Measurements from ENCODE around the gene RAX2. TPM values are rescaled to one million over a fixed set of nuclear protein-coding genes. Genes with fewer than 3 reads are reported as not detected.

RAX2 gene
- total and polyA plus RNA-seq, 7 experiments from 2014 or later = not detected

GRCh38 chr19:3781603-3782002 is 9.6 kb upstream of the RAX2 start:
- ChIA-PET CTCF (no interaction called here), POLR2A (interaction anchor here (0.5 to 0.8 kb wide), 2 partner anchors 19 to 454 kb away, joined by 3 read pairs; partner anchors contain the start of gene MRPL54)
- Histone ChIP-seq H3K36me3 (ENCODE audit: control insufficient read depth in 2 of 3, insufficient read depth in 3 of 3, low read length in 3 of 3) (peaks cover 0 to 4% (median 0%) of the 10 kb centered on the region in 3 experiments), H3K9me3 (ENCODE audit: control insufficient read depth in 2 of 3, low read length in 3 of 3) (peaks cover 0 to 22% (median 11%) of the 10 kb centered on the region in 3 experiments), H3K27me3 (ENCODE audit: control insufficient read depth in 2 of 2, insufficient read depth in 2 of 2, low read length in 2 of 2) (no peaks in the 10 kb centered on the region), H3K4me3 (ENCODE audit: low read length) (no peak overlapping the region), H3K27ac (ENCODE audit: low read depth, low read length) (no peak overlapping the region), H3K4me1 (ENCODE audit: control insufficient read depth in 2 of 2, insufficient read depth in 2 of 2, low read length in 2 of 2) (no peaks in the 10 kb centered on the region)
- DNase-seq (no peak), ATAC-seq (no peak)
- peaks cover 5 to 21% (median 20%) of the 10 kb centered on the region in 5 donors for H3K36me3 Mint-ChIP-seq
- H3K27ac Mint-ChIP-seq = no peak overlapping the region
- intact Hi-C loops (cut with micrococcal nuclease) = loop anchor here in 1 of 2 donors (5.0 kb wide), 1 partner anchor 41 kb away; no protein-coding TSS in a partner anchor
- peaks cover 0 to 15% (median 6%) of the 10 kb centered on the region in 7 donors for H3K4me1 Mint-ChIP-seq
- H3K9me3 Mint-ChIP-seq = peaks cover 0 to 22% (median 15%) of the 10 kb centered on the region in 11 donors
- H3K27me3 Mint-ChIP-seq = peaks cover 0 to 13% (median 0%) of the 10 kb centered on the region in 5 donors
- H3K4me3 Mint-ChIP-seq = no peak overlapping the region

GRCh38 chr19:3780786-3781304 is 8.8 kb upstream of the RAX2 start:
- Mint-ChIP-seq H3K9me3 (peaks cover 0 to 22% (median 15%) of the 10 kb centered on the region in 11 donors), H3K27me3 (peaks cover 0 to 11% (median 0%) of the 10 kb centered on the region in 5 donors), H3K4me1 (peaks cover 0 to 13% (median 6%) of the 10 kb centered on the region in 7 donors), H3K36me3 (peaks cover 5 to 21% (median 21%) of the 10 kb centered on the region in 5 donors), H3K27ac (peak overlapping the region in 1 of 9 donors; percentile 57), H3K4me3 (no peak overlapping the region)
- Histone ChIP-seq H3K9me3 (ENCODE audit: control insufficient read depth in 2 of 3, low read length in 3 of 3) (peaks cover 0 to 22% (median 11%) of the 10 kb centered on the region in 3 experiments), H3K27ac (ENCODE audit: low read depth, low read length) (no peak overlapping the region), H3K4me1 (ENCODE audit: control insufficient read depth in 2 of 2, insufficient read depth in 2 of 2, low read length in 2 of 2) (no peaks in the 10 kb centered on the region), H3K27me3 (ENCODE audit: control insufficient read depth in 2 of 2, insufficient read depth in 2 of 2, low read length in 2 of 2) (no peaks in the 10 kb centered on the region), H3K36me3 (ENCODE audit: control insufficient read depth in 2 of 3, insufficient read depth in 3 of 3, low read length in 3 of 3) (peaks cover 0 to 4% (median 0%) of the 10 kb centered on the region in 3 experiments), H3K4me3 (ENCODE audit: low read length) (no peak overlapping the region)
- POLR2A ChIA-PET = interaction anchor here (0.8 kb wide), 1 partner anchor 19 kb away, joined by 3 read pairs; the partner anchor contains the start of gene MRPL54
- intact Hi-C loops (cut with micrococcal nuclease) = loop anchor here in 1 of 2 donors (5.0 kb wide), 1 partner anchor 41 kb away; no protein-coding TSS in a partner anchor
- ATAC-seq (no peak), DNase-seq (peak in 1 of 9 donors; percentile 25)
- CTCF ChIA-PET = no interaction called here

- no peak overlapping the region for H3K27ac Mint-ChIP-seq
These were observed 7.1 kb upstream of the RAX2 start for GRCh38 chr19:3778899-3779723.

GRCh38 chr19:3778104-3778867 is 6.3 kb upstream of the RAX2 start:
- intact Hi-C loops (cut with micrococcal nuclease) = no loop called here
- Mint-ChIP-seq H3K9me3 (peaks cover 0 to 22% (median 15%) of the 10 kb centered on the region in 11 donors), H3K27ac (no peak overlapping the region), H3K36me3 (peaks cover 5 to 21% (median 20%) of the 10 kb centered on the region in 5 donors), H3K4me3 (no peak overlapping the region), H3K27me3 (no peaks in the 10 kb centered on the region), H3K4me1 (peaks cover 0 to 5% (median 0%) of the 10 kb centered on the region in 7 donors)
- Histone ChIP-seq H3K27ac (ENCODE audit: low read depth, low read length) (no peak overlapping the region), H3K27me3 (ENCODE audit: control insufficient read depth in 2 of 2, insufficient read depth in 2 of 2, low read length in 2 of 2) (no peaks in the 10 kb centered on the region), H3K36me3 (ENCODE audit: control insufficient read depth in 2 of 3, insufficient read depth in 3 of 3, low read length in 3 of 3) (peaks cover 0 to 4% (median 0%) of the 10 kb centered on the region in 3 experiments), H3K4me1 (ENCODE audit: control insufficient read depth in 2 of 2, insufficient read depth in 2 of 2, low read length in 2 of 2) (no peaks in the 10 kb centered on the region), H3K9me3 (ENCODE audit: control insufficient read depth in 2 of 3, low read length in 3 of 3) (peaks cover 0 to 22% (median 11%) of the 10 kb centered on the region in 3 experiments), H3K4me3 (ENCODE audit: low read length) (no peak overlapping the region)
- ChIA-PET CTCF (no interaction called here), POLR2A (interaction anchor here (0.6 to 1.2 kb wide), 3 partner anchors 16 to 114 kb away, joined by 3 to 4 read pairs (median 3); partner anchors contain the start of genes APBA3 and MRPL54)
- ATAC-seq = no peak
- no peak for DNase-seq

More at GRCh38 chr19:3778899-3779723, 7.1 kb upstream of the RAX2 start:
- DNase-seq = no peak
- intact Hi-C loops (cut with micrococcal nuclease) = no loop called here
- no peaks in the 10 kb centered on the region for H3K27me3 ChIP-seq (ENCODE audit: control insufficient read depth in 2 of 2, insufficient read depth in 2 of 2, low read length in 2 of 2)
- POLR2A ChIA-PET = interaction anchor here (0.6 to 1.2 kb wide), 3 partner anchors 17 to 115 kb away, joined by 3 to 4 read pairs (median 3); partner anchors contain the start of genes APBA3 and MRPL54
- ATAC-seq = no peak
- H3K36me3 ChIP-seq (ENCODE audit: control insufficient read depth in 2 of 3, insufficient read depth in 3 of 3, low read length in 3 of 3) = peaks cover 0 to 4% (median 0%) of the 10 kb centered on the region in 3 experiments
- Mint-ChIP-seq H3K9me3 (peaks cover 0 to 22% (median 15%) of the 10 kb centered on the region in 11 donors), H3K4me3 (no peak overlapping the region), H3K36me3 (peaks cover 5 to 21% (median 21%) of the 10 kb centered on the region in 5 donors), H3K27me3 (peaks cover 0 to 2% (median 0%) of the 10 kb centered on the region in 5 donors), H3K4me1 (peaks cover 0 to 5% (median 0%) of the 10 kb centered on the region in 7 donors)
- no peak overlapping the region for H3K27ac ChIP-seq (ENCODE audit: low read depth, low read length)
- CTCF ChIA-PET = no interaction called here
- H3K4me3 ChIP-seq (ENCODE audit: low read length) = no peak overlapping the region
- H3K4me1 ChIP-seq (ENCODE audit: control insufficient read depth in 2 of 2, insufficient read depth in 2 of 2, low read length in 2 of 2) = no peaks in the 10 kb centered on the region
- H3K9me3 ChIP-seq (ENCODE audit: control insufficient read depth in 2 of 3, low read length in 3 of 3) = peaks cover 0 to 22% (median 11%) of the 10 kb centered on the region in 3 experiments

GRCh38 chr19:3776479-3777040 is 4.5 kb upstream of the RAX2 start:
- Histone ChIP-seq H3K36me3 (ENCODE audit: control insufficient read depth in 2 of 3, insufficient read depth in 3 of 3, low read length in 3 of 3) (no peaks in the 10 kb centered on the region), H3K9me3 (ENCODE audit: control insufficient read depth in 2 of 3, low read length in 3 of 3) (peaks cover 0 to 7% (median 2%) of the 10 kb centered on the region in 3 experiments), H3K4me1 (ENCODE audit: control insufficient read depth in 2 of 2, insufficient read depth in 2 of 2, low read length in 2 of 2) (no peaks in the 10 kb centered on the region), H3K4me3 (ENCODE audit: low read length) (no peak overlapping the region), H3K27ac (ENCODE audit: low read depth, low read length) (no peak overlapping the region), H3K27me3 (ENCODE audit: control insufficient read depth in 2 of 2, insufficient read depth in 2 of 2, low read length in 2 of 2) (no peaks in the 10 kb centered on the region)
- ATAC-seq (no peak), DNase-seq (no peak)
- intact Hi-C loops (cut with micrococcal nuclease) = no loop called here
- Mint-ChIP-seq H3K4me3 (no peak overlapping the region), H3K27ac (no peak overlapping the region), H3K4me1 (peaks cover 0 to 5% (median 0%) of the 10 kb centered on the region in 7 donors), H3K27me3 (no peaks in the 10 kb centered on the region), H3K9me3 (peaks cover 0 to 9% (median 6%) of the 10 kb centered on the region in 11 donors), H3K36me3 (peaks cover 0 to 7% (median 7%) of the 10 kb centered on the region in 5 donors)
- POLR2A ChIA-PET = no interaction called here
- CTCF ChIA-PET = no interaction called here

GRCh38 chr19:3775831-3776230 is 3.8 kb upstream of the RAX2 start:
- ATAC-seq = no peak

More at GRCh38 chr19:3775831-3776230, 3.8 kb upstream of the RAX2 start:
- H3K27me3 Mint-ChIP-seq = no peaks in the 10 kb centered on the region
- no peak overlapping the region for H3K4me3 Mint-ChIP-seq
- H3K9me3 Mint-ChIP-seq = peaks cover 0 to 4% (median under 1%) of the 10 kb centered on the region in 11 donors
- no peak overlapping the region for H3K27ac Mint-ChIP-seq
- CTCF ChIA-PET = no interaction called here
- Histone ChIP-seq H3K9me3 (ENCODE audit: control insufficient read depth in 2 of 3, low read length in 3 of 3) (no peaks in the 10 kb centered on the region), H3K4me3 (ENCODE audit: low read length) (no peak overlapping the region), H3K27me3 (ENCODE audit: control insufficient read depth in 2 of 2, insufficient read depth in 2 of 2, low read length in 2 of 2) (no peaks in the 10 kb centered on the region), H3K36me3 (ENCODE audit: control insufficient read depth in 2 of 3, insufficient read depth in 3 of 3, low read length in 3 of 3) (no peaks in the 10 kb centered on the region), H3K4me1 (ENCODE audit: control insufficient read depth in 2 of 2, insufficient read depth in 2 of 2, low read length in 2 of 2) (no peaks in the 10 kb centered on the region), H3K27ac (ENCODE audit: low read depth, low read length) (no peak overlapping the region)
- peaks cover 0 to 2% (median under 1%) of the 10 kb centered on the region in 5 donors for H3K36me3 Mint-ChIP-seq
- intact Hi-C loops (cut with micrococcal nuclease) = no loop called here
- POLR2A ChIA-PET = no interaction called here
- DNase-seq = no peak
- H3K4me1 Mint-ChIP-seq = peaks cover 0 to 8% (median 0%) of the 10 kb centered on the region in 7 donors

Data from naive thymus-derived CD4-positive, alpha-beta T cell (primary cell).